GM12891 (cell line): ENCODE results near the gene MPV17.

Experiments used
- POLR2A ChIP-seq: IDR thresholded peaks from 2 replicates; pipeline ENCODE4 v1.6.1; 2011; ENCODE audit warnings: low read depth, low read length, control low read depth
- POLR2AphosphoS5 ChIP-seq: IDR thresholded peaks from 2 replicates; pipeline ENCODE4 v1.6.1; 2011; ENCODE audit warnings: low read depth, low read length, control low read depth

DNA sequence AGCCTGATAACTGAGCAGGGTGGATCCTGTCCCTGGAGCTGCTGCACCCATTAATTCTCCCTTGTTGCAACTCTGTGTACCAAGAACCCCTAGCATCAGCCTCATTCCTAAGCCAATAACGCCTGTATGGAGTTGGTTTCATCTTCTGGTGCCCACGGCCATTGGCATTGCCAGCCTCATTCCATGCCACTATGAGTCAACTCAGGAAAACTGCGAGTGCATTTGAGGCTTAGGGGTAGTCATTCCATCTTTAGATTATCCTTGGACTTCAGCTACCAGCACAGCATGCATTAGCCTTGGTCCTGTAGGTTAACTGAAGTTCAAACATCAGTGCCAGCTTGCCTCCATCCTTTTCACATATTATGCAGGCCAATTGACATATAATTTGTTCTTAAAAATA is 42.1 kb downstream of the MPV17 start:
- TF ChIP-seq POLR2AphosphoS5 (no peak), POLR2A (no peak)
